Hepatocyte (in vitro differentiated cells): ENCODE results near the gene ADAM12.

ENCODE experiments used
- CTCF ChIP-seq: fragments of 200-600 bp; sonication (generic); IDR thresholded peaks from 2 replicates; pipeline ENCODE4 v1.5.1; 2016; ENCODE audit warnings: antibody characterized with exemption, mild to moderate bottlenecking; ENCODE audit not compliant: poor library complexity
- EZH2phosphoT487 ChIP-seq: fragments of 200-600 bp; sonication (generic); IDR thresholded peaks from one replicate; pipeline ENCODE4 v1.6.1; 2018; ENCODE audit warnings: antibody characterized with exemption, mild to moderate bottlenecking, low read depth, moderate library complexity; ENCODE audit not compliant: unreplicated experiment, severe bottlenecking

DNA sequence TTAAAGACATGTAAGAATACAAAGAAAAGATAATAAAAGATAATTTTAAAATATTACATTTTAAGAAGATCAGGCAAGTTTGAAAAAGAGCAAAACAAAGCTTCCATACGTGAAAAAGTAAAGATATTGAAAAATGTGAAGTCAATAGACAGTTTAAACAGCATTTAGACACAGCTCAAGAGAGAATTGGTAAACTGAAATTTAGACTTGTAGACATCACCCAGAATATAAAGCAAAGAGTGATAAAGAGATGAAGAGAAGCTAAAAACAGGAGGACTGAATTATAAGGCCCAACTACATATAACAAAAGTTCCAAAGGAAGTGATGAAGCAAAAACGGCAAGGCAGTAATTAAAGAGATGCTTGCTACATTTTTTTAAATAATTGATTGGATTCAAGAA is 13.8 kb downstream of the ADAM12 start:
- TF ChIP-seq CTCF, result no peak
- no peak for TF ChIP-seq EZH2phosphoT487
